ENCODE results near the gene GRID1. TPM values are rescaled to one million over a fixed set of nuclear protein-coding genes. Genes with fewer than 3 reads are reported as not detected.

The GRID1 gene
- total RNA-seq, 1 experiment from 2014 or later: 5.6 TPM

GRCh38 chr10:85621562-85621961 is 745.0 kb downstream of the GRID1 start:
- Histone ChIP-seq H3K27ac (ENCODE audit: low read depth, low read length) (no peak overlapping the region), H3K9me2 (ENCODE audit: insufficient read depth) (no peaks in the 10 kb centered on the region), H4K20me1 (ENCODE audit: insufficient read depth) (no peaks in the 10 kb centered on the region), H2AFZ (ENCODE audit: low read depth, low read length, poor library complexity, severe bottlenecking) (no peak overlapping the region), H3K27me3 (ENCODE audit: insufficient read depth, low read length) (peaks cover 13% of the 10 kb centered on the region; the same call in 1 of the 2 replicates), H3K4me2 (ENCODE audit: low read length) (no peak overlapping the region), H3K36me3 (ENCODE audit: control insufficient read depth in 1 of 2, insufficient read depth in 2 of 2, low read length in 2 of 2) (no peaks in the 10 kb centered on the region), H3K79me2 (ENCODE audit: insufficient read depth, low read length) (no peaks in the 10 kb centered on the region), H3K9me3 (ENCODE audit: control insufficient read depth in 1 of 2, insufficient read depth in 1 of 2, low read depth in 1 of 2, low read length in 2 of 2) (no peaks in the 10 kb centered on the region), H3K9ac (ENCODE audit: low read length) (no peak overlapping the region), H3K4me1 (ENCODE audit: control insufficient read depth in 1 of 2, insufficient read depth in 2 of 2, low read length in 2 of 2) (no peaks in the 10 kb centered on the region), H3K4me3 (replicated peaks in 1 of 2; ENCODE audit: low read depth in 1 of 2, low read length in 2 of 2) (no peak overlapping the region)
- ChIA-PET POLR2A (no interaction called here), RAD21 (ENCODE audit: low non-redundant PET in 1 of 2, low total read pairs in 2 of 2, uncharacterized antibody in 2 of 2, unreplicated experiment in 2 of 2) (no interaction called here), CTCF (no interaction called here)
- DNase-seq (ENCODE audit: low read depth, low spot score) (no peak), ATAC-seq (no peak)
- intact Hi-C loops (cut with micrococcal nuclease): no loop called here
- no TSS peak for BruUV-seq (replicated peaks)
- no peak for TF ChIP-seq EGR1 (IDR thresholded peaks at IDR 0.05; ENCODE audit: low read depth)
- no peak for TF ChIP-seq CEBPB (IDR thresholded peaks at IDR 0.05; ENCODE audit: low read depth)

GRCh38 chr10:85620807-85621206 is 745.8 kb downstream of the GRID1 start:
- TF ChIP-seq RAD21 (IDR thresholded peaks at IDR 0.05; ENCODE audit: low read depth): no peak
- TF ChIP-seq MAX (IDR thresholded peaks at IDR 0.05): no peak
- no peak for TF ChIP-seq ZFX (IDR thresholded peaks at IDR 0.05)
- no peak for TF ChIP-seq SP1 (IDR thresholded peaks at IDR 0.05; ENCODE audit: low read depth)
- RAD21 ChIA-PET (ENCODE audit: low non-redundant PET in 1 of 2, low total read pairs in 2 of 2, uncharacterized antibody in 2 of 2, unreplicated experiment in 2 of 2): no interaction called here
- Histone ChIP-seq H3K36me3 (ENCODE audit: control insufficient read depth in 1 of 2, insufficient read depth in 2 of 2, low read length in 2 of 2) (no peaks in the 10 kb centered on the region), H3K9me3 (ENCODE audit: control insufficient read depth in 1 of 2, insufficient read depth in 1 of 2, low read depth in 1 of 2, low read length in 2 of 2) (no peaks in the 10 kb centered on the region), H3K27me3 (ENCODE audit: insufficient read depth, low read length) (peaks cover 13% of the 10 kb centered on the region; the same call in 1 of the 2 replicates), H3K4me3 (replicated peaks in 1 of 2; ENCODE audit: low read depth in 1 of 2, low read length in 2 of 2) (no peak overlapping the region), H3K9ac (ENCODE audit: low read length) (no peak overlapping the region), H3K4me1 (ENCODE audit: control insufficient read depth in 1 of 2, insufficient read depth in 2 of 2, low read length in 2 of 2) (no peaks in the 10 kb centered on the region), H2AFZ (ENCODE audit: low read depth, low read length, poor library complexity, severe bottlenecking) (no peak overlapping the region), H3K27ac (ENCODE audit: low read depth, low read length) (no peak overlapping the region), H3K9me2 (ENCODE audit: insufficient read depth) (no peaks in the 10 kb centered on the region), H3K79me2 (ENCODE audit: insufficient read depth, low read length) (no peaks in the 10 kb centered on the region), H3K4me2 (ENCODE audit: low read length) (no peak overlapping the region), H4K20me1 (ENCODE audit: insufficient read depth) (no peaks in the 10 kb centered on the region)
- BruUV-seq (replicated peaks): no TSS peak
- intact Hi-C loops (cut with micrococcal nuclease): no loop called here
- DNase-seq (ENCODE audit: low read depth, low spot score) (no peak), ATAC-seq (no peak)
- CTCF ChIA-PET: no interaction called here
- POLR2A ChIA-PET: no interaction called here

Measured in HCT116 (cell line).